Prostate gland (tissue), 2 donors: ENCODE results near the gene OR2L2. TPM values are rescaled to one million over a fixed set of nuclear protein-coding genes. Genes with fewer than 3 reads are reported as not detected.

Source experiments
- DNase-seq: peaks from one replicate; pipeline ENCODE4 v3.0.0-alpha.2; 2019; ENCODE audit warnings: low spot score
- H3K27ac ChIP-seq, 2 donors: fragments of 200-600 bp; sonication (generic); 2 replicates each; pipeline ENCODE4 v1.5.1; 2017 to 2019
- H3K27me3 ChIP-seq: fragments of 200-600 bp; sonication (generic); replicated peaks from 2 replicates; pipeline ENCODE4 v1.5.1; 2019; ENCODE audit not compliant: insufficient read depth
- H3K36me3 ChIP-seq, 2 donors: fragments of 200-600 bp; sonication (generic); 1 replicate in 1 of 2; 2 replicates in 1 of 2; pipeline versions ENCODE4 v1.5.1 to v1.8.1; 2017 to 2019
- H3K4me1 ChIP-seq: fragments of 200-600 bp; sonication (generic); replicated peaks from 2 replicates; pipeline ENCODE4 v1.5.1; 2019
- H3K4me3 ChIP-seq, 2 donors: fragments of 200-600 bp; sonication (generic); 2 replicates each; pipeline ENCODE4 v1.5.1; 2017 to 2019
- H3K9me3 ChIP-seq: fragments of 200-600 bp; sonication (generic); 2 replicates; pipeline ENCODE4 v1.5.1; 2017
- CTCF ChIP-seq, 4 experiments: fragments of 200-600 bp in 2 of 4; fragments of 450-650 bp in 2 of 4; sonication (generic) in 2 of 4; IDR thresholded peaks; 1 replicate in 3 of 4; 2 replicates in 1 of 4; pipeline ENCODE4 v1.5.1; 2016 to 2019; ENCODE audit warnings: antibody characterized with exemption in 4 of 4, mild to moderate bottlenecking in 2 of 4, moderate library complexity in 2 of 4
- POLR2A ChIP-seq: fragments of 450-650 bp; IDR thresholded peaks from one replicate; pipeline ENCODE4 v1.6.1; 2016; ENCODE audit warnings: antibody characterized with exemption, mild to moderate bottlenecking
- POLR2AphosphoS5 ChIP-seq: sonication (generic); formaldehyde crosslinking; IDR thresholded peaks from one replicate; pipeline ENCODE4 v1.6.1; 2017; ENCODE audit warnings: antibody characterized with exemption
- WGBS: methylation state at CpG from one replicate; pipeline ENCODE4 v1.1.5; 2018; 5-methylcytosine and 5-hydroxymethylcytosine counted together
- intact Hi-C: fragments of 100-400 bp; cut with DNase I; formaldehyde crosslinking; loops from one replicate; pipeline ENCODE4 v1.14.2; 2022
- total RNA-seq, 2 donors: library from RNA; depleted of rRNA; stranded (reverse); fragments of >200 nt; gene quantifications; one replicate each; pipeline ENCODE4 v1.1.0, GENCODE V29; 2016

OR2L2 gene
- total RNA-seq, 2 donors from 2014 or later, result 0.17 TPM; not detected in 1

GRCh38 chr1:248009681-248010080 is 20.2 kb upstream of the OR2L2 start:
- intact Hi-C loops, result no loop called here
- no peak overlapping the region for H3K4me3 ChIP-seq
- H3K4me1 ChIP-seq, result no peaks in the 10 kb centered on the region
- no peaks in the 10 kb centered on the region for H3K9me3 ChIP-seq
- no peak for DNase-seq
- H3K27me3 ChIP-seq, result no peaks in the 10 kb centered on the region
- 88% methylated on average over 3 of the region's 3 CpGs for WGBS
- TF ChIP-seq POLR2A, result no peak
- TF ChIP-seq POLR2AphosphoS5, result no peak
- no peak for TF ChIP-seq CTCF (IDR thresholded peaks at IDR 0.05)
- H3K27ac ChIP-seq, result no peak overlapping the region
- no peaks in the 10 kb centered on the region for H3K36me3 ChIP-seq

GRCh38 chr1:248013229-248013710 is 16.6 kb upstream of the OR2L2 start, which contains the start of gene OR2L5:
TSS of gene OR2L5 (plus strand) at chr1:248013660. CDS start at chr1:248021948, 8,288 bp downstream.
- H3K27me3 ChIP-seq, result no peaks in the 10 kb centered on the region
- intact Hi-C loops, result no loop called here
- 96% methylated on average over 2 of the region's 2 CpGs for WGBS

GRCh38 chr1:248015803-248016202 is 14.1 kb upstream of the OR2L2 start:
- 88% methylated on average over 1 of the region's 1 CpG for WGBS
- H3K9me3 ChIP-seq, result no peaks in the 10 kb centered on the region
- no peak for DNase-seq
- H3K27ac ChIP-seq, result no peak overlapping the region
- H3K4me1 ChIP-seq, result no peaks in the 10 kb centered on the region
- TF ChIP-seq CTCF (IDR thresholded peaks at IDR 0.05), result no peak
- TF ChIP-seq POLR2A, result no peak
- TF ChIP-seq POLR2AphosphoS5, result no peak
- intact Hi-C loops, result no loop called here
- H3K36me3 ChIP-seq, result no peaks in the 10 kb centered on the region
- H3K27me3 ChIP-seq, result no peaks in the 10 kb centered on the region
- H3K4me3 ChIP-seq, result no peak overlapping the region

More at GRCh38 chr1:248013229-248013710, 16.6 kb upstream of the OR2L2 start, which contains the start of gene OR2L5:
- DNase-seq, result no peak
- Histone ChIP-seq H3K36me3 (no peaks in the 10 kb centered on the region), H3K27ac (no peak within 1 kb of the TSS), H3K4me1 (no peaks in the 10 kb centered on the region), H3K4me3 (no peak within 1 kb of the TSS), H3K9me3 (no peaks in the 10 kb centered on the region)
- no peak for TF ChIP-seq CTCF (IDR thresholded peaks at IDR 0.05)
- no peak for TF ChIP-seq POLR2AphosphoS5
- TF ChIP-seq POLR2A, result no peak

GRCh38 chr1:248045209-248045608 is 15.3 kb downstream of the OR2L2 start:
- Histone ChIP-seq H3K9me3 (no peaks in the 10 kb centered on the region), H3K36me3 (no peaks in the 10 kb centered on the region), H3K4me1 (no peaks in the 10 kb centered on the region), H3K27ac (no peak overlapping the region), H3K27me3 (no peaks in the 10 kb centered on the region), H3K4me3 (no peak overlapping the region)
- 83% methylated on average over 5 of the region's 5 CpGs for WGBS
- TF ChIP-seq CTCF (IDR thresholded peaks at IDR 0.05), result no peak
- no peak for TF ChIP-seq POLR2AphosphoS5
- no peak for TF ChIP-seq POLR2A
- DNase-seq, result no peak
- intact Hi-C loops, result no loop called here

- Histone ChIP-seq H3K27ac (no peak within 1 kb of the TSS), H3K36me3 (no peaks in the 10 kb centered on the region), H3K4me3 (no peak within 1 kb of the TSS), H3K4me1 (no peaks in the 10 kb centered on the region), H3K27me3 (no peaks in the 10 kb centered on the region), H3K9me3 (no peaks in the 10 kb centered on the region)
- DNase-seq, result no peak
- WGBS, result 78% methylated on average over 2 of the region's 2 CpGs
- intact Hi-C loops, result no loop called here
- TF ChIP-seq POLR2A (no peak), POLR2AphosphoS5 (no peak)
Observed at GRCh38 chr1:248046536-248046935, 16.7 kb downstream of the OR2L2 start, which contains the start of gene OR2L3. TSS of gene OR2L3 (plus strand) at chr1:248046836. CDS start at chr1:248060682, 13,846 bp downstream.
